GM19455 (cell line): Measurements from ENCODE around the gene ESYT2.
"Not testable (repeated sequence)": the region's sequence is repeated elsewhere in the genome, so short reads cannot be mapped to it uniquely, and the experiment has no call there.

Source experiments
- ATAC-seq: cut with Tn5 transposase; IDR thresholded peaks from one replicate; pipeline ENCODE4 v1.9.1; 2021; ENCODE audit not compliant: unreplicated experiment

ESYT2 gene

DNA sequence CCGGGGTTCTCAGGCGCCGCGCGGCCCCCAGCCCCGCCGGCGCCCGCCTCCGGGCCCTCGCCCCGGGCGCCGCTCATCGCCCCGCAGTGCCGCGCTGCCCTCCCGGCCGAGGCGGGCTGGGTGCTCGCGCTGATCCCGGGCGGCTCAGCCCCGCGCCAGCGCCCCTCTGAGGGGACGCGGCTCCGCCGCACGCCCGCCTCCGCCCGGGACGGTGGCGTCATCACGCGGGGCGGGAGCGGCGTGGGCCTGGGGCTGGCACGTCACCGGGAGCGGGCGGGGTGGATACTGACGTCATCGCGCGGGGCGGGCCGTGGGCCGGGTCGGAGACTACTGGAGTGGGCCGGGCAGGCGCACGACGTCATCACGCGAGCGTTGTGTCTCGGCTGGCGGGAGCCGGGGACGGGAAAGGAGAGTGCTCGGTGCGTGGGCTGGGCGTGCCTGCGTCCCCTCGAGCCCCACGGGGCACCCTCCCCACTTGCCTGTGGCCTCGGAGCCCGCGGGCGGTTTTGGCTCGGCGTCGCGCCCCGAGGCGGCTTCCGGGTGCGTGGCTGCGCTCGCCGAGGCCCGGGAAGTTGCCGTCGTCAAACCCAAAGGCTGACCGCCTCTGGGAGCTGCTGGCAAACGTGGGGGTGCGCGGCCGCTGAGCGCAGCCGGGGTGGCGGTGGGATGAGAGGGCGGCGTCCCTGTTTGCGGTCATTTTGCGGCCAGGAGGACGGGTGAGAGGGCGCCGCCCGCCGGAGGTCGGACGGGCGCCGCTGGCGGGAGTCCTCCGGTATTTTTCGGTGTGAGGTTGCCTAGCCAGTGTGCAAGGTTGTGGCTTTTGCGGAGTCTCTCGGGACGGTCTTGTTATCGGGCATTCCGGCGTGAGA, at the start of gene ESYT2:
TSS of gene ESYT2 (minus strand) at position 168 of the 869 bp plus-strand sequence. CDS start at position 77, 91 bp downstream.
- ATAC-seq, result peak; percentile 84

- ATAC-seq, result not testable (repeated sequence)
These were observed 49.1 kb upstream of the ESYT2 start for GRCh38 chr7:158878151-158879079.

GRCh38 chr7:158876984-158877383, 47.7 kb upstream of the ESYT2 start:
- ATAC-seq, result no peak

- no peak for ATAC-seq
These were observed 40.6 kb upstream of the ESYT2 start for GRCh38 chr7:158869876-158870275.

DNA sequence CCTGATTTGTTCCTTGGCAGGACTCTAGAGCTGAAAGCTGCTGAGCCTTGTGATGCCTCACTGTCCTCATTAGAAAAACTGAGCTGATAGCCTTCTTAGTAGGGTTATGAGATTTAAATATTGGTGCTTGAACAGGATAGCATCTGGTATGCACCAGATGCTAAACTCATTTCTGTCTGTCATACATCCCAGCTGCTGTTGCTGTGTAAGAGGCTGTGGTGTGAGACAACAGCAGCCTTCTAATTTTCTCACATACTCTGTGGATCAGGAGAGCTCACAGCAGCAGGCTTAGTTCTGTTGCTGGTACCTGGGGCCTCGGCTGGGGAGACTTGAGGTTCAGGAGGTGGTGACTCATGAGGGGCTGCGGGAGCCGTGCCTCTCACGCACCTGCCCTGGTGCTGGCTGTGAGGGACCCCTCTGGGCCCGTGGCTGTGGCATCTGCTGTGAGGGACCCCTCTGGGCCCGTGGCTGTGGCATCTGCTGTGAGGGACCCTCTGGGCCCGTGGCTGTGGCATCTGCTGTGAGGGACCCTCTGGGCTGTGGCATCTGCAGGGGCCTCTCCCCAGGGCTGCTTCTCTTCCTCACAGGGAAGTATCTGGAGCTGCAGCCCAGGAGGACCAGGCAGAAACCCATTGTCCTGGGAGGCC, 39.6 kb upstream of the ESYT2 start:
- ATAC-seq, result no peak

DNA sequence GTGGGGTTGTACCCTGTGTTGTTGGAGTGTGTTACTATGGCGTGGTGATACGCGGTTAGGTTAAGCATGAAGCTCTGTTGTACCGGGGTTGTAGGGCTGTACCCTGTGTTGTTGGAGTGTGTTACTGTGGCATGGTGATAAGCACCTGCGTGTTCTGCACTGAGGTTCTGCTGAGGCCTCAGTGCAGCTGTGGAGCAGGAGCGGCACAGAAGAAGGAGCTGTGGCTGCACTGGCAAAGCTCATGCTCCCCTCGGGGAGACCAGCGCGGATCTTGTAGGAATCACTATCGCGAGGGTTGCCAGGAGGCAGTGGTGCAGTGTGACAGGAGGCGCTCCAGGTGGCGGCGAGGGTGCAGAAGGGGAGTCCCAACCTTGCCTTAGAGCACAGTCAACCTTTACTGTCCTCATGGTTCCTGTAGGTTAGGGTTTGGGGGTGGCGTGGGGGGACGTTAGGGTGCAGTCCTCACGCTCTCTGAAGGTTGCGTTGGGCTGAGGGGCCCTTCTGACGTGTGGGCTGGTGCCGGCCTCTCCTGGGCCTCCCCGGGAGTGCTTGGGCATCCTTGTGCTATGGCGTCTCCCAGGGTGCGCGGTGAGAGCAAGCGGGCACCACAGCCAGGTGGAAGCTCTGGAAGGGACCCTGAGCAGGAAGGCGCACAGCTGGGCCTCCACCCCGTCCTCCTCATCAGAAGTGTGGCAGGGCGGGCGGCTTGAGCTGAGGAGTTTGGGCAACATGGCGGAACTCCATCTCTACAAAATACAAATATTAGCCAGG, 38.1 kb upstream of the ESYT2 start:
- no peak for ATAC-seq

DNA sequence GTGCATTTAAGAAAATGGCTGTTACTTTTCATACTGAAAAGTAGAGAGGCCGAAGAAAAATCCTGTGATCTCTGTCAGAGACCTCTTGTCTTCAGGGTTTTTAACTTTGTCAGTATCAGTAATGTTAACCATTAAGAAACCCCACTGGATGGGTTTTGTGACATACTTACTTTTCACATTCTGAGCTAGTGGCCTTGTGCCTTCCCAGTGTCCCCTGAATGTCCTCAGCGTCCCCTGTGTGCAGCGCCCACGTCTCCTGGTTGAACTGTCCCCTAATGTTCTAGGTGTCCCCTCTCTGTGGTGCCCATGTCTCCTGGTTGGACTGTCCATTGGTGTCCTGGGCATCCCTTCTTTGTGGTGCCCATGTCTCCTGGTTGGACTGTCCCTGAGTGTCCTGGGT, 36.7 kb upstream of the ESYT2 start:
- ATAC-seq, result no peak

- ATAC-seq, result no peak
These were observed 36.2 kb upstream of the ESYT2 start for GRCh38 chr7:158865462-158865922.

- no peak for ATAC-seq
These were observed 35.5 kb upstream of the ESYT2 start for GRCh38 chr7:158864833-158865232.

DNA sequence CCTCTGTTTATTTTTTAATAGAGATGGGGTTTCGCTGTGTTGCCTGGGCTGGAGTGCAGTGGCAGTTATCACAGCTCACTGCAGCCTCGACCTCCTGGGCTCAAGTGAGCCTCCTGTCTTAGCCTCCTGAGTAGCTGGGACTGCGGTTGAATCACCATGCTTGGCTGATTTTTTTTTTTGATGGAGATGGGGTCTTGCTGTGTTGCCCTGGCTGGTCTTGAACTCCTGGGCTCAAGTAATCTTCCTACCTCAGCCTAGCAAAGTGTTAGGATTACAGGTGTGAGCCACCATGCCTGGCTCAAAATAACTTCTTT, 35.2 kb upstream of the ESYT2 start:
- ATAC-seq, result no peak

DNA sequence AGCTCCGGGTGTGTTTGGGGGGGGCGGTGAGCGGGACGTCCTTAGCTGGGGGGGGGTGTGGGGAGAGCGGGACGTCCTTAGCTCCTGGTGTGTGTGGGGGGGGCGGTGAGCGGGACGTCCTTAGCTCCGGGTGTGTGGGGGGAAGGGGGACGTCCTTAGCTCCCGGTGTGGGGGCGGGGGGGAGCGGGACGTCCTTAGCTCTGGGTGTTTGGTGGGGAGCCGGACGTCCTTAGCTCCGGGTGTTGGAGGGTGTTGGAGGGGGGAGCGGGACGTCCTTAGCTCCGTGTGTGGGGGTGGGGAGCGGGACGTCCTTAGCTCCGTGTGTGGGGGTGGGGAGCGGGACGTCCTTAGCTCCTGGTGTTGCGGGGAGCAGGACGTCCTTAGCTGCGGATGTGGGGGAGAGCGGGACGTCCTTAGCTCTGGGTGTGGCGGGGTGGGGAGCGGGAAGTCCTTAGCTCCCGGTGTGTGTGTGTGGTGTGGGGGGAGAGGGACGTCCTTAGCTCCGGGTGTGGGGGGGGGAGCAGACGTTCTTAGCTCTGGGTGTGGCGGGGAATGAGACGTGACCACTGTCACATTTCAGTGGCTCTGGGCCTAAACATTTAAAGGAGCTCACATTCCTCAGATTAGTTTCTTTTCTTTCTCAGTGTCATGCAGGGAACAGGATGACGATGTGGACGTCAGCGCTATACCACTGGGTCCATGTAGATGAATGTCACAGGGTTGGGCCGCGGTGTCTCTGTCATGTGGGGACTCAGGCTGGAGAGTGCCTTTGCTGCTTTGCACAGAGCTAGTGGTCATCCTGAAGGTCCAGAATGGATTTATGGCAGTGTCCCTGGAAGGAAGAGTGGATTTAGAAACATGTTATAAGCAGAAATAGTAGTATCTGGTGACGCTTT, 34.5 kb upstream of the ESYT2 start:
- ATAC-seq, result peak; percentile 48

DNA sequence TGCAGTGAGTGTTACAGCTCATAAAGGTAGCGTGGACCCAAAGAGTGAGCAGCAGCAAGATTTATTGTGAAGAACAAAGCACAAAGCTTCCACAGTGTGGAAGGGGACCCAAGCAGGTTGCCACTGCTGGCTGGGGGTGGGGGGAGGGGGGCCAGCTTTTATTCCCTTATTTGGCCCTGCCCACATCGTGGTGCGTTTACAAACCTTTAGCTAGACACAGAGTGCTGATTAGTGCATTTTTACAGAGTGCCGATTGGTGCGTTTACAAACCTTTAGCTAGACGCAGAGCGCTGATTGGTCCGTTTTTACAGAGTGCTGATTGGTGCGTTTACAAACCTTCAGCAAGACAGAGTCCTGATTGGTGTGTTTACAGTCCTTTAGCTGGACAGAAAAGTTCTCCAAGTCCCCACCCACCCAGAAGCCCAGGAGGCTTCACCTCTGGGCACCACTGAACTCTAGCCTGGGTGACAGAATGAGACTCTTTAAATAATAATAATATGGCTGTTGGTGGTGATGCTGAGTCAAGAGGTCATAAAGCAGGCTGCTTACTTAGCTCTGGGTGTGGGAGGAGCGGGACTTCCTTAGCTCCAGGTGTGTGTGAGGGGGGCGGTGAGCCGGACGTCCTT, 33.8 kb upstream of the ESYT2 start:
- peak; percentile 42 for ATAC-seq

- ATAC-seq, result no peak
These were observed 32.8 kb upstream of the ESYT2 start for GRCh38 chr7:158861936-158862704.

- ATAC-seq, result no peak
These were observed 31.9 kb upstream of the ESYT2 start for GRCh38 chr7:158861004-158861787.

GRCh38 chr7:158860394-158860793, 31.1 kb upstream of the ESYT2 start:
- ATAC-seq, result no peak

DNA sequence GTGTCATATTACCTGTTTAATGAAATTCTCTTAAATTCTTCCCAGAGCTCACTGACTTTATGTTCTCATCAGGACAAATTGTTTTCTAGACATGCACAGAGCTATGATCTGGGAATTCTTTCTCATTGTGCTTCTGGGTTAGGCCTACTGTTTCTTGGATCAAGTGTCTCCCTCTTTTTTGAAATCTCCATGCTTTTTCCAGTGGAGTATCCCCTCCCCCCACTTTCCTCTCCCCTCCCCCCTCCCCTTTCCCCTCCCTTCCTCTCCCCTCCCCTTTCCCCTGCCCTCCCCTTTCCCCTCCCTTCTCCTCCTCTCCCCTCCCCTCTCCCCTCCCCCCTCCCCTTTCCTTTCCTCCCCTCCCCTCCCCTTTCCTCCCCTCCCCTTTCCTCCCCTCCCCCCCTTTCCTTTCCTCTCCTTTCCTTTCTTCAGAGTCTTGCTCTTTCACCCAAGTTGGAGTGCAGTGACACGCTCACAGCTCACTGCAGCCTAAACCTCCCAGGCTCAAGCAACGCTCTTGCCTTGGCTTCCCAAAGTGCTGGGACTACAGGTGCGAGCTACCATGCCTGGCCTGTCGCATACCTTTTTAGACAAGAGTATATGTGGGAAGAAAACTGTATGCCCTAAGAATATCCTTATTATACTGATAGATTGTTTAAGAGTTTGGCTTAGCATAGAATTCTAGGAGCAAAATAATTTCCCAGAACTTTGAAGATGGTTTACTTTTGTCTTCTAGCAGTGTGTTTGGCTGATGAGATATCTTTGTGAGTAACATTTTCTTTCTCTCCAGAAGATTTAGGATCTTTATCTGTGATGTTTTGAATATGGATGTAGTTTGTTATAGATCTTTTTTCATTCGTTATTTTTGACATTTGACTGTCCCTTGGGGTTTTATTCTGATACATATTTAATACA, 29.5 kb upstream of the ESYT2 start:
- no peak for ATAC-seq
